OCI-LY3 (cell line): Measurements from ENCODE around the gene DTX3L.

Experiments
- H2AFZ ChIP-seq: fragments of 200-600, 300-600 bp; shearing (Covaris generic); 2 replicates; pipeline ENCODE4 v1.6.0; 2014; ENCODE audit warnings: antibody characterized with exemption, low read depth, low read length
- H3K27ac ChIP-seq: fragments of 200-600, 300-600 bp; sonication (generic); 2 replicates; pipeline ENCODE4 v1.5.1; 2014; ENCODE audit warnings: mild to moderate bottlenecking, low read length, moderate library complexity, mixed read lengths
- H3K27me3 ChIP-seq: fragments of 200-600, 300-600 bp; sonication (generic); 2 replicates; pipeline ENCODE4 v1.6.1; 2014; ENCODE audit warnings: low read depth, low read length, mixed read lengths
- H3K36me3 ChIP-seq: fragments of 200-600, 300-600 bp; sonication (generic); replicated peaks from 2 replicates; pipeline ENCODE3; 2014; ENCODE audit warnings: low read depth, low read length, mixed read lengths
- H3K4me1 ChIP-seq: fragments of 300-600, 200-600 bp; sonication (generic); 2 replicates; pipeline ENCODE4 v1.6.1; 2014; ENCODE audit warnings: low read length, mixed read lengths
- H3K4me2 ChIP-seq: fragments of 200-600, 300-600 bp; sonication (generic); 2 replicates; pipeline ENCODE4 v1.6.1; 2014; ENCODE audit warnings: low read length, mixed read lengths
- H3K4me3 ChIP-seq: fragments of 300-600, 200-600 bp; sonication (generic); 2 replicates; pipeline ENCODE4 v1.5.1; 2014; ENCODE audit warnings: antibody characterized with exemption, mild to moderate bottlenecking, low read length, moderate library complexity
- H3K79me2 ChIP-seq: fragments of 300-600, 200-600 bp; shearing (Covaris generic); 2 replicates; pipeline ENCODE4 v1.6.1; 2014; ENCODE audit warnings: mild to moderate bottlenecking, low read length, mixed read lengths
- H3K9ac ChIP-seq: fragments of 300-600, 200-600 bp; shearing (Covaris generic); 2 replicates; pipeline ENCODE4 v1.6.0; 2014; ENCODE audit warnings: mild to moderate bottlenecking, low read length, moderate library complexity
- H3K9me3 ChIP-seq: fragments of 200-600, 300-600 bp; shearing (Covaris generic); 2 replicates; pipeline ENCODE4 v1.6.1; 2014; ENCODE audit warnings: low read length, mixed read lengths; ENCODE audit not compliant: insufficient read depth
- H4K20me1 ChIP-seq: fragments of 200-600, 300-600 bp; sonication (generic); 2 replicates; pipeline ENCODE4 v1.6.1; 2016; ENCODE audit warnings: low read length, mixed read lengths; ENCODE audit not compliant: insufficient read depth
- EZH2phosphoT487 ChIP-seq: fragments of 200-600 bp; shearing (Covaris generic); IDR thresholded peaks from 2 replicates; pipeline ENCODE4 v1.6.1; 2018; ENCODE audit warnings: antibody characterized with exemption, mixed run types, low read depth
- TF ChIP-seq, protein P1 (sequence below): fragments of 200-600, 300-600 bp; sonication (generic); IDR thresholded peaks from 2 replicates; pipeline ENCODE4 v1.5.1; 2014; ENCODE audit warnings: antibody characterized with exemption, low read length, low read depth

Gene DTX3L

DNA sequence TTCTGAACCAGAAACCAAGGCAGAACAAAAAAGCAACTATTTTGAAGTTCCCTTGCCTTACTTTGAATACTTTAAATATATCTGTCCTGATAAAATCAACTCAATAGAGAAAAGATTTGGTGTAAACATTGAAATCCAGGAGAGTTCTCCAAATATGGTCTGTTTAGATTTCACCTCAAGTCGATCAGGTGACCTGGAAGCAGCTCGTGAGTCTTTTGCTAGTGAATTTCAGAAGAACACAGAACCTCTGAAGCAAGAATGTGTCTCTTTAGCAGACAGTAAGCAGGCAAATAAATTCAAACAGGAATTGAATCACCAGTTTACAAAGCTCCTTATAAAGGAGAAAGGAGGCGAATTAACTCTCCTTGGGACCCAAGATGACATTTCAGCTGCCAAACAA lies 4.6 kb downstream of the DTX3L start:
- Histone ChIP-seq H4K20me1 (no peaks in the 10 kb centered on the region), H3K27ac (peak overlapping the region; percentile 73), H3K79me2 (peaks cover 45% of the 10 kb centered on the region), H3K27me3 (no peaks in the 10 kb centered on the region), H3K4me3 (no peak overlapping the region), H3K4me2 (peak overlapping the region; percentile 48), H3K9ac (peak overlapping the region; percentile 53), H3K4me1 (peaks cover 70% of the 10 kb centered on the region), H3K36me3 (peaks cover 72% of the 10 kb centered on the region), H3K9me3 (no peaks in the 10 kb centered on the region), H2AFZ (no peak overlapping the region)
- TF ChIP-seq, protein P1, sequence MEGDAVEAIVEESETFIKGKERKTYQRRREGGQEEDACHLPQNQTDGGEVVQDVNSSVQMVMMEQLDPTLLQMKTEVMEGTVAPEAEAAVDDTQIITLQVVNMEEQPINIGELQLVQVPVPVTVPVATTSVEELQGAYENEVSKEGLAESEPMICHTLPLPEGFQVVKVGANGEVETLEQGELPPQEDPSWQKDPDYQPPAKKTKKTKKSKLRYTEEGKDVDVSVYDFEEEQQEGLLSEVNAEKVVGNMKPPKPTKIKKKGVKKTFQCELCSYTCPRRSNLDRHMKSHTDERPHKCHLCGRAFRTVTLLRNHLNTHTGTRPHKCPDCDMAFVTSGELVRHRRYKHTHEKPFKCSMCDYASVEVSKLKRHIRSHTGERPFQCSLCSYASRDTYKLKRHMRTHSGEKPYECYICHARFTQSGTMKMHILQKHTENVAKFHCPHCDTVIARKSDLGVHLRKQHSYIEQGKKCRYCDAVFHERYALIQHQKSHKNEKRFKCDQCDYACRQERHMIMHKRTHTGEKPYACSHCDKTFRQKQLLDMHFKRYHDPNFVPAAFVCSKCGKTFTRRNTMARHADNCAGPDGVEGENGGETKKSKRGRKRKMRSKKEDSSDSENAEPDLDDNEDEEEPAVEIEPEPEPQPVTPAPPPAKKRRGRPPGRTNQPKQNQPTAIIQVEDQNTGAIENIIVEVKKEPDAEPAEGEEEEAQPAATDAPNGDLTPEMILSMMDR = no peak
- TF ChIP-seq EZH2phosphoT487 = no peak

DNA sequence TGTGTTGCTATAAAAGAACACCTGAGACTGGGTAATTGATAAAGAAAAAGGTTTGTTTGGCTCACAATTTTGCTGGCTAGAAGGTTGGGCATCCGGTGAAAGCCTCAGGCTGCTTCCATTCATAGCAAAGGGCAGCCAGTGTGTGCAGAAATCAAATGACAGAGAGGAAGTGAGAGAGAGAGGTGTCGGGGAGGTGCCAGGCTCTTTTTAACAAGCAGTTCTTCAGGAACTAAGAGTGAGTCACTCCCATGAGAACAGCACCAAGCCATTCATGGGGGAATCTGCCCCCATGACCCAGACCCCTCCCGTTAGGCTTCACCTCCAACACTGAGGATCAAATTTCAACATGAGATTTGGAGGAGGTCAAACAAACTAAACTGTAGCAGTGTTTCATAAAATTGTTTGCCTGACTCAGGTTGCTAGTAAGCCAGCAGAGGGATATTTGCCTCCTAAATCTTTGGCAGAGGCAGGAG lies 8.8 kb downstream of the DTX3L start:
- TF ChIP-seq, protein P1 = no peak
- no peak for TF ChIP-seq EZH2phosphoT487
- H3K4me1 ChIP-seq = peaks cover 67% of the 10 kb centered on the region
- H4K20me1 ChIP-seq = no peaks in the 10 kb centered on the region
- peak overlapping the region; percentile 63 for H3K9ac ChIP-seq
- no peaks in the 10 kb centered on the region for H3K9me3 ChIP-seq
- no peak overlapping the region for H3K4me3 ChIP-seq
- H3K27ac ChIP-seq = peak overlapping the region; percentile 97
- peaks cover 33% of the 10 kb centered on the region for H3K79me2 ChIP-seq
- H3K4me2 ChIP-seq = peak overlapping the region; percentile 43
- H3K27me3 ChIP-seq = no peaks in the 10 kb centered on the region
- H3K36me3 ChIP-seq = peaks cover 58% of the 10 kb centered on the region
- no peak overlapping the region for H2AFZ ChIP-seq

DNA sequence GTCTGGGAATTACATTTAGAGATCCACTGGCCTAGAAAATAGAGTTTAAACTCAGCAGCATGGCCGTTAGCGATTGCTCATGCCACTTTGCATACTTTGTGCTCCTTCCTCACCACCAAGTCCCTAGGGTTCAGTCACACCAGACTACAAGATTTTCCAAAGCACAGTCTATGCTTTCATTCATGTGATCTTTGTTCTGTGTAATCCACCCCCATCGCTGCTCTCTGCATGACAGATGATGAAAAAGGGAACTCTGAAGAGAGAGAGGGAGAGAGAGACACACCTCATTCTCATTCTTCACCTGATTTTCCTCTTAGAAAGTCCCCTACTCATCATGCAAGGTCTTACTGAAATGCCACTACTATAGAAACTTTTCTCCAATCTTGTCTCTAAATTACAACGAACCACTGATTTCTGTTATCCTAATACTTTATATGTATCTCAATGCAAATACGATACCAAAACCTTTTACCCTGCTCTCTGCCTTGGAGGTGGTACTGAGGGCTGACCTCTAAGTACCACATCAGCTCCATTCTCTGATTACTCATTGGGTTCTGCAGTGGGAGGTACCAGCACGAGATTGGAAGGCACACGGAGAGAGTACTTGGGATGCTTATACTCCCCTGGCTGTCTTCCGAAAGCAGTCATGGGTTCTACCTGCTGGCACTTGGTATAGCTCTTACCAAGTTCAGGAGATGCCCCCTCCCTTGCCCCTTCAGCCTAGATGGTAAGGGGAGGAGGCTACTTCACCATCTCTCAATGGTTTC lies 12.2 kb downstream of the DTX3L start:
- H3K36me3 ChIP-seq = peaks cover 42% of the 10 kb centered on the region
- H3K27me3 ChIP-seq = no peaks in the 10 kb centered on the region
- H2AFZ ChIP-seq = no peak overlapping the region
- peaks cover 62% of the 10 kb centered on the region for H3K4me1 ChIP-seq
- H3K4me2 ChIP-seq = peak overlapping the region; percentile 80
- H3K4me3 ChIP-seq = peak overlapping the region; percentile 86
- peaks cover 8% of the 10 kb centered on the region for H3K9me3 ChIP-seq
- H3K9ac ChIP-seq = peak overlapping the region; percentile 98
- peak; percentile 77; the same call in 1 of the 2 replicates for TF ChIP-seq EZH2phosphoT487
- TF ChIP-seq, protein P1 = no peak
- peak overlapping the region; percentile 97 for H3K27ac ChIP-seq
- no peaks in the 10 kb centered on the region for H4K20me1 ChIP-seq
- peaks cover 58% of the 10 kb centered on the region for H3K79me2 ChIP-seq

DNA sequence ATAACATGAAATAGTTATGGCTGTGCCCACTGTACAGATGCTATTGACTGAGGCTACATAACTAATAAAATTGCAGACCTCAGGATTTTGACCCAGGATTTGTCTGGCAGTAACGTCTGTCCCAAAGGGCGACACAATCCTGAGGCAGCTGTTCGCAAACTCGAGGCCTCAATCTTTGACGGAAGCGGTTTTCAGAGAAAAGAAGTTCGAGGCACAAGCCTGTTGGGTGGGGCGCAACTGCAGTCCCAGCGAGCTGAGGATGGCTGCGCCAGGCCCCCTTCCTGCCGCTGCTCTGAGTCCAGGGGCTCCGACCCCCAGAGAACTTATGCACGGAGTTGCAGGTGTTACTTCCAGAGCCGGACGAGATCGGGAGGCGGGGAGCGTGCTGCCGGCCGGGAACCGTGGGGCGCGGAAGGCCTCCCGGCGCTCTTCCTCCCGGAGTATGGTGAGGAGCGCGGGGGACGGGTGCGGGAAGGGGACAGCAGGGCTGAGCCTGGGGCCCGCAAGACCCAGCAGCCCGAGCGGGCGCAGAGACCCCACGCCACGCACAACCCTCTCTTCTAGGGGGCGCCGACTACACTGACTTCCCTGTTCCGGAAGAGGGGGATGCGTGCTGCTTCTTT lies 13.4 kb downstream of the DTX3L start, which contains the start of gene PARP15:
PARP15 (plus strand) TSS at position 242 of the 623 bp plus-strand sequence; CDS start at position 260, 18 bp downstream.
- Histone ChIP-seq H3K36me3 (peaks cover 44% of the 10 kb centered on the region), H3K4me1 (peaks cover 57% of the 10 kb centered on the region), H3K79me2 (peaks cover 68% of the 10 kb centered on the region), H3K4me3 (peak within 1 kb of the TSS; percentile 86), H3K27me3 (no peaks in the 10 kb centered on the region), H3K4me2 (peak within 1 kb of the TSS; percentile 80), H3K9ac (peak within 1 kb of the TSS; percentile 98), H2AFZ (no peak within 1 kb of the TSS), H3K9me3 (peaks cover 20% of the 10 kb centered on the region), H3K27ac (peak within 1 kb of the TSS; percentile 97), H4K20me1 (no peaks in the 10 kb centered on the region)
- no peak for TF ChIP-seq EZH2phosphoT487
- TF ChIP-seq, protein P1 = peak; percentile 29
